HUES64 (cell line): ENCODE measurements around the gene ATP13A3.
"Not testable (repeated sequence)": the region's sequence is repeated elsewhere in the genome, so short reads cannot be mapped to it uniquely, and the experiment has no call there.

Experiments
- H3K27ac ChIP-seq: 2 replicates; pipeline ENCODE4 v1.7.0; 2013; ENCODE audit warnings: low read depth, low read length, inconsistent platforms
- H3K27me3 ChIP-seq: 2 replicates; pipeline ENCODE4 v1.6.1; 2013; ENCODE audit warnings: mild to moderate bottlenecking, low read length; ENCODE audit not compliant: insufficient read depth
- H3K36me3 ChIP-seq: 2 replicates; pipeline ENCODE4 v1.6.1; 2013; ENCODE audit warnings: mild to moderate bottlenecking, low read length; ENCODE audit not compliant: insufficient read depth
- H3K4me1 ChIP-seq: 2 replicates; pipeline ENCODE4 v1.6.1; 2013; ENCODE audit warnings: mild to moderate bottlenecking, low read length, moderate library complexity; ENCODE audit not compliant: insufficient read depth
- H3K4me3 ChIP-seq: 2 replicates; pipeline ENCODE4 v1.5.1; 2013; ENCODE audit warnings: mild to moderate bottlenecking, low read length, moderate library complexity
- H3K9ac ChIP-seq: 2 replicates; pipeline ENCODE4 v1.6.1; 2013; ENCODE audit warnings: mild to moderate bottlenecking, low read depth, low read length
- H3K9me3 ChIP-seq: 2 replicates; pipeline ENCODE4 v1.6.1; 2013; ENCODE audit warnings: low read depth, low read length; ENCODE audit not compliant: insufficient read depth
- WGBS: fragments of 150-250, 120-280 bp; methylation state at CpG from one replicate; pipeline ENCODE4 v1.1.7; 2013; ENCODE audit warnings: missing lambda C conversion rate; 5-methylcytosine and 5-hydroxymethylcytosine counted together

ATP13A3 gene

DNA sequence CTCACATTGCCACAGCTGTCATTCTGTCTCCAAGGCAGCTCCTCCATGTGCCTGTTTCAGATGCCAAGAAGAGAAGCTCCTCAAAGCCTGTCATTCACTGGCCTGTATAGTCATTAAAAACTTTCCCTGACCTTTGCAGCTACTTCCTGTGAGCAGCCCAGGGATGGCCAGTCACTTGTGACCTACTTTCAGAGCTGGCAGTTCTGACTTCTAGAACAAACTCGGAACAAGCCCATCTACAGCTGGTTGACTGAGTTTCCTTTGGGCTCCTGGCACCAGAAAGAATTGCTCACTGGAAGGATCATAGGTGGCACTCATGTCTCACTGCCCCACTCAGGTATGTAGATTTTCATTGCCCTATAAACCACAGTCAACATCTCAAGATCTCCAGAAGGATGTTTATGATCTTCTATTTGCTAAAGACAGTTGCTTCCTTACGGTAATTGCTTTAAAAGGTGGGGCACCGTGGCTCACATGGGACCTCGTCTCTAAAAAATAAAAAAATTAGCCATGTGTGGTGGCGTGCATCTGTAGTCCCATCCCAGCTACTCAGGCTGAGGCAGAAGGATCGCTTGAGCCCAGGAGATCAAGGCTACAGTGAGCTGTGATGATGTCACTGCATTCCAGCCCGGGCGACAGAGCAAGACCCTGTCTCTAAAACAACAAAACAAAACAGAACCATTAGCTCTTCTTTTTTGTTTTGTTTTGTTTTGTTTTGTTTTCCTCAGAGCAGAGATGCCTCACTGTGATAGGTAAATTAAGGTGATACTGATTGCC, 11.2 kb upstream of the ATP13A3 start:
- Histone ChIP-seq H3K9ac (no peak overlapping the region), H3K36me3 (no peaks in the 10 kb centered on the region), H3K27me3 (no peaks in the 10 kb centered on the region), H3K4me1 (0 out of 2 replicates have a peak, but pooled peaks cover 2% of the 10 kb centered on the region), H3K4me3 (no peak overlapping the region), H3K9me3 (no peaks in the 10 kb centered on the region), H3K27ac (no peak overlapping the region)
- WGBS: 92% methylated on average over 6 of the region's 8 CpGs

DNA sequence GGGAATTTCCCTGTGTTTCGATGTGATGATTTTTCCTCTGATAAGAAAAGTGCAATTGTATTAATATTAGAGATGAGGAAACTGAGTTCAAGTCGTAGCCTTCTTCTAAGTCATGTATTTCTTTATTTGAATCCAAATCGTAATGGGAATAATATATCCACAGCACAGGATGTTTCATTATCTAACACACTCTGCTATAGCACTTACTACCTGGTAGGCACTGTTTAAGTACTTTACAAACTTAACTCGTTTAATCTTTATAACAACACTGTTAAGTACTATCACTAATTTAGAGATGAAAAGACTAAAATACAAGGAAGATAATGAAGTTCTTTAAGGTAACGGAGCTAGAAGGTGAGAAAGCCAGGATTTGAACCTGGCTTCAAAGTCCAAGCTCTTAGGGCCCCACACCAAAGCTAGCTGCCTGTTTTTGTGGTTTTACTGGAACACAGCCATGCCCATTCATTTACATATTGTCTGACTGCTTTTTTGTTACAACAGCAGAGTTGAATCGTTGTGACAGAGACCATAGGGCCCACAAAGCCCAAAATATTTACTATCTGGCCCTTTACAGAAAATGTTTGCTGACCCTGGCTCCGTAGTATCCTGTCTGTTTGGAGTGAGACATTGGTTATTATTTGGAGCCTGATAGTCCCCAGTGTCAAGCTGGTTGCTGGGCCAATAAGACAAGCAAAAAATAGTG, 9.6 kb upstream of the ATP13A3 start:
- H3K27me3 ChIP-seq: no peaks in the 10 kb centered on the region
- H3K36me3 ChIP-seq: no peaks in the 10 kb centered on the region
- no peak overlapping the region for H3K4me3 ChIP-seq
- H3K27ac ChIP-seq: no peak overlapping the region
- H3K9me3 ChIP-seq: no peaks in the 10 kb centered on the region
- H3K4me1 ChIP-seq: 0 out of 2 replicates have a peak, but pooled peaks cover 2% of the 10 kb centered on the region
- WGBS: 79% methylated on average over 7 of the region's 7 CpGs
- H3K9ac ChIP-seq: no peak overlapping the region

DNA sequence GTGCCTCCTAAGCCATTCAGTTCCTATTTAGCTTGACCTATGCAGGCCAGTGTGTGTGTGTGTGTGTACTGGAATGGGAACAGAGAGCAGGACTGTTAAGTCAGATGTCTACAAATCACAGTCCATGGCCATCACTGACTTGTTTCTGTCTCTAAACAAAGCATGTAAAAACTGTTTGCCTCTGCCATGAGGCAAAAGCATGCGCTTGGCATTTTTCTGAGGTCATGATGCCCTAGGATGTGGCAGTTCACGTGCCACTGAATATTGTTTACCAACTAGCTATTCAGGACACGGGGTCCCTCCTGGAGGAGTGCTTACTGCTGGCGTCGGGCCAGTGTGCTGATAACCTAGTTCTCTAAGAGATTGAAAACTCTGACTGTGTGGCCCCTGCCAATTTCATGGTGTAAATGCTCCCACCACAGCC, 8.2 kb upstream of the ATP13A3 start:
- Histone ChIP-seq H3K9me3 (no peaks in the 10 kb centered on the region), H3K27ac (no peak overlapping the region), H3K9ac (no peak overlapping the region), H3K4me1 (0 out of 2 replicates have a peak, but pooled peaks cover 2% of the 10 kb centered on the region), H3K4me3 (no peak overlapping the region), H3K36me3 (no peaks in the 10 kb centered on the region), H3K27me3 (no peaks in the 10 kb centered on the region)
- WGBS: 92% methylated on average over 5 of the region's 5 CpGs

DNA sequence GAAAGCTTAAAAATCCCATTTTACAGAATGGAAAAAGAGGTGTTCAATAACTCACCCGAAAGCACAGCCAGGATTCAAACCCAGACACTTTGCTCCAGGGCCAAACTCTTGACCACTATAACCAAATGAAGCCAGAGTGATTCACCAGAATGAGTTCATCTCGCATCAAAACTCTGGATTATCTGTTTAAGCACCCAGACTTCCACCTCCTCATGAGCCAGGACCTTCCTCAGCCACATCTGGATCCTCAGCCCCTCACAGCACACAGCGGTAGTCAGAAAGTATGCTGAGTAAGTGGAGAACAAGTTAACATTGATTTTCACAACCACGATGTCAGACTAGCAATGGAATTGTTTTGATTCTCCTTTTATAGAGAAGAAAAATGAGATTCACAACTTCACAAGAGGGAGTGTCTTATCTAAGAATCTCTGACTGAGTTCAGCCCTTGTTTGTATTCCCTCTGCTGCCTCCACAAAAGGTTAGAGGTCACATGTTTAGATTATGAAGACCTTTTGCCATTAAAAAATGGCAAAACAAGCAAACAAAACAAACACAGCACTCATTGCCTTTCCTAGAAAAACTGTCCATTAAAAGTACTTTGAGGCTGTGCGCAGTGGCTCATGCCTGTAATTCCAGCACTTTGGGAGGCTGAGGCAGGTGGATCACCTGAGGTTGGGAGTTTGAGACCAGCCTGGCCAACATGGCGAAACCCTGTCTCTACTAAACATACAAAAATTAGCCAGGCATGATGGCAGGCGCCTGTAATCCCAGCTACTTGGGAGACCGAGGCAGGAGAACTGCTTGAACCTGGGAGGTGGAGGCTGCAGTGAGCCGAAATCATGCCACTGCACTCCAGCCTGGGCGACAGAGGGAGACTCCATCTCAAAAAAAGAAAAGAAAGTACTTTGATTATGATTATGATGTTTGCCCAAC, 7.5 kb upstream of the ATP13A3 start:
- H3K9ac ChIP-seq, H3K27me3 ChIP-seq, H3K27ac ChIP-seq, H3K4me3 ChIP-seq, H3K9me3 ChIP-seq, H3K36me3 ChIP-seq, H3K4me1 ChIP-seq: not testable (repeated sequence)
- 94% methylated on average over 9 of the region's 10 CpGs for WGBS

DNA sequence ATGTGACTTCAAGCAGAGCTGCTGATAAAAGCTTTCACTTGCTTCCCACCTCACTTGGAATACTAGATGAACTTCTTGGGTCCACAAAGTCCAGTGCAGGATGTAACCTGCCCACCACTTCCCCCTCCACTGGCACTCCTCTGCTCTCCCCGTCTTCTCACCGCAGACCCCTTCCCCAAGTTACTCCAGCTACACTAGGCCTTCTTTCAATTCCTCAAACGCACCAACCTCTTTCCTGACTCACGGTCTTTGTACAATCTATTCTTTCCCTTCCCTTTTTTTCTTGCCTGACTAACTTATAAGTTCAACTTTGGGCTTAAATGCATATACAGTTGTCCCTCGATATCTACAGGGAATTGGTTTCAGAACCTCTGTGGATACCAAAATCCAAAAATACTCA, 5.2 kb upstream of the ATP13A3 start:
- Histone ChIP-seq H3K9ac (no peak overlapping the region), H3K27ac (no peak overlapping the region), H3K4me3 (no peak overlapping the region), H3K4me1 (peaks cover 7% of the 10 kb centered on the region; the same call in 1 of the 2 replicates), H3K9me3 (no peaks in the 10 kb centered on the region), H3K27me3 (peaks cover 3% of the 10 kb centered on the region; the same call in 1 of the 2 replicates), H3K36me3 (no peaks in the 10 kb centered on the region)
- WGBS: 92% methylated on average over 5 of the region's 5 CpGs

DNA sequence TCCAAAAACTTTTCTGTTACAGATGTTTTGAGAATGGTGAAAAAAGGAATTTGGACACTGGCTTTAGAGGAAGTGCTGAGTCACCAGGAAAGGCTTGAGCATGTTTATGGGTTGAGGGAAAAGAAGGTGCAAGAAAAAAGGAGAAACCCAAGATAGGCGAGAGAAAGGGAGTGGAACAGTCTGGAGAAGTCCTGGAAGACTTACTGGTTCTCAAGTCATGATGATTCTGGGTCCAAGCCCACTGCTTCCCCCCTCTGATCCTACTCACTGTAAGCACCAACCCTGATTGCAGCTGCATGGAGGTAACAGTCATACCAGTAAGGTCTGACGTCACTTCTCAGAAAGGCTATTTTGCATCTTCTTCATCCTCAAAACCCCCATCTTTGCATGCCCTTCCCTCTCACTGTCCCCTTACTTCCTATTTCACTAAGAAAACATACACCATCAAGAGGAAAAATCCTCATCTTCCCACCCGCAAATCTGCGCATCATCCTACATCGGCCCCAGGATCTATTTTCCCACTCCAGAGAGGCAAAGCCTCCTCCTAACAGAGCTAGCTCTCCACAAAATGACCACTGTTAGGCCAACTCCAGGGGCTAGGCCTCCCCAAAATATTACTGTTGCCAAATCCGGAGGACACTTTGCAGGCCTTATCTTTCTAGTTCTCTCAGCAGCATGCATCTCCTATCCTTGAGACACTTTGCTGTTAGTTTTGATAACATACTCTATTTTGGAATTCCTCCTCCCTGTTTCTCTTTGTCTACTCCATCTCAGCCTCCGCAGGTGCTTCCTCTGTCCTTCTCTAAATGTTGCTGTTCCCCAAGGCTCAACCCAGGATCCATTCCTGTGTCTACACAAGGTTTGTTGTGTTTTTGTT, 3.2 kb upstream of the ATP13A3 start:
- 91% methylated on average over 7 of the region's 7 CpGs for WGBS
- Histone ChIP-seq H3K27ac (no peak overlapping the region), H3K9ac (no peak overlapping the region)

DNA sequence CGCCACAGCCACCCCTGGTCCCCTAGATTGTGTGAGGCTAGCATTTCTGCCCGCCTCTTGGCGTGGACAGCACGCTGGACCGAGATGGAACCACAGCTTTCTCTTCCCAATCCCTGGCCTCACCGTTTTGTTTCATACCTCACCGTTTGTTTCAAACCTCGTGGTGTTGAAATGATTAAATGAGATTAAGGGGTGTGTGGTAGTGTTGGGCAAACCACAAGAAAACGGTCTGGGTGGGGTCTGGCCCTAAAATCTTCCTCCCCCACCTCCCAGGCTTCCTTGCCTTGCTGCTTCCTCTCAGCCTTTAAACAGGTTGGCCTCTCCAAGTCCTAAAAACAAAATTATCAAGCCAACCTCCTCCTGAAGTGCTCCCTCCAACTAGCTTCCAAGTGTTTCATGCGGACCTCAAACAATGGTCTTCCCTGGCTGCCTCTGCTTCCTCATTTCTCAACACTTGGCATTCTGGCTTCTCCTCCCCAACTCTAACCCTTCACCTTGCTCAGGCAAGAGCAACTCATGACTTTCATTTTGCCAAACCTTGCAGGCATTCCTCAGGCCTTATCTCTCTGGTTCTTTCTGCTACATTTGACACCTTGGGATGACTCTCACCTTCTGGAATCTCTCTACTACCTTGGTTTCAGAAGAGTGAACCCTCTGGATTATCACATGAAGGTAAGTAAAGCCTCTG, 1.4 kb upstream of the ATP13A3 start:
- H3K27ac ChIP-seq: no peak overlapping the region
- H3K4me1 ChIP-seq: peaks cover 15% of the 10 kb centered on the region; the same call in 1 of the 2 replicates

More for the DNA sequence above, 3.2 kb upstream of the ATP13A3 start:
- H3K27me3 ChIP-seq: peaks cover 3% of the 10 kb centered on the region; the same call in 1 of the 2 replicates
- H3K4me3 ChIP-seq: no peak overlapping the region
- no peaks in the 10 kb centered on the region for H3K9me3 ChIP-seq
- H3K36me3 ChIP-seq: no peaks in the 10 kb centered on the region
- H3K4me1 ChIP-seq: peaks cover 14% of the 10 kb centered on the region; the same call in 1 of the 2 replicates

DNA sequence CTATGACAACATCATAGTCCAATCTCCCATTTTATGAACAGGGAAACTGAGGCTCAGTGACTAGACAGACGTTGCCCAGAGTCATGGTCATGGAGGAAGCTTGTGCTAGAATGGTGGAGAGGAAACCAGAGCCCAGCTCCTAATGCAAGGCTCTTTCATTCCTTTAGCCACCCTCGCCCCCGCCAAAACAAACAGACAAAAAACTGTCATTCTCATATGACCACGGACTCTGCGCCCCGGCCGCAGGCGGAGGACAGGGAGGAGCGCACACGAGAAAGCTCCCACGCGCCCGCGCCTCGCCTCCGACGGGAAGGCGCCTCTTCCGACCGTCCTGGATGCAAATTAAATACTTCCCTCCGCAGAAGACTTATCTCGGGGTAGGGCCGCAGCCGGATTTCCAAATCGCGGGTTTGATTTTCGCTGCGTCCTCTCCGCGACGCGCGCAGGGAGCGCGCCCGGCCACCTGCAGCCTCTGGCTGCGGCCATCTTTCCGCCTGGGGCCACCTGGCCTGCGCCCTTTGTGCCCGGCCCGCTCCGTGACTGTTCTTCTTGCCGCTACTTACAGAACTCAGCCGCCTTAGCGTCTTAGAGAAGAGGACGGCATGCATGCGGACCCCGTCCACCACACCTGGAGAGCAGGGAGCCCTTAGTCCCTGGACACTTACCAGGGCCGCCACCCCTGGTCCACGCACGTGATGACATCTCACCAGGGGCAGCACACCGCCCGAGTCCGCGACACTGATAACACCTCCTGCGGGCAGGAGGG, 670 bp upstream of the ATP13A3 start:
- Histone ChIP-seq H3K9ac (peak overlapping the region; percentile 52), H3K4me3 (peak overlapping the region; percentile 94), H3K4me1 (peaks cover 15% of the 10 kb centered on the region; the same call in 1 of the 2 replicates)

More for the DNA sequence above, 1.4 kb upstream of the ATP13A3 start:
- peaks cover 3% of the 10 kb centered on the region; the same call in 1 of the 2 replicates for H3K27me3 ChIP-seq
- no peaks in the 10 kb centered on the region for H3K9me3 ChIP-seq
- 88% methylated on average over 8 of the region's 10 CpGs for WGBS
- H3K36me3 ChIP-seq: peaks cover 11% of the 10 kb centered on the region
- H3K4me3 ChIP-seq: no peak overlapping the region
- no peak overlapping the region for H3K9ac ChIP-seq

DNA sequence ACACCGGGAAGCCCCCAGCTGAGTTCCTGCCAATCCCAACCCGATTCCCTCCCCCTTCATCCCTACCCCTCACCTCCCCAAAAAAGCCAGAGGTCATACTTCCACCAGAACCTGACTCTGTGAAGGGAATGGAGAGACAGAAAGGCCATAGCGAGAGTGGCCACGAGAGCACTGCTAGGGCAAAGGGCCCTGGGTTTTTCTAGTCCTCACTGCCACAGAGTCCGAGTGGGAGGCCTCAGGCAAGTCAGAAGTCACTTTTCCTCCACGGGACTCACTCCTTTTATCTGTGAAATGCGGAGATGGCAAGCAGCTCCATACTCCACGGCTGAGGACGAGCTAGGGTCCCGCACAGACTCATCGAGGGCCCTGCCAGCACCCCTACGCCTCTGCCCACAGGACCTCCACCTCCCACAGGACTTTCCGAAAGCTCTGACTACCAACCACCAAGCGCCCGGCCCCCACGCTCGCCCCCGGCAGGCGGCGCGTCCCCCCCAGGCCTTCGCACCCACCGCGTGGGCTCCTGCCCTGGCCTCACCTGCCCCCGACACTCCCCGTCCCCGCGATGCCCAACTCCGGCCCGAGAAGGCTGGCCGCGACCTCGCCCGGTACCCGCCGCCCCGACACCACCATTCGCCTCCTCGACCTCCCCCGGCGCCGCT, 792 bp downstream of the ATP13A3 start:
- peaks cover 15% of the 10 kb centered on the region; the same call in 1 of the 2 replicates for H3K4me1 ChIP-seq
- H3K27me3 ChIP-seq: peaks cover 3% of the 10 kb centered on the region; the same call in 1 of the 2 replicates
- no peaks in the 10 kb centered on the region for H3K9me3 ChIP-seq
- H3K9ac ChIP-seq: peak overlapping the region; percentile 83
- H3K27ac ChIP-seq: peak overlapping the region; percentile 35; the same call in 1 of the 2 replicates
- peaks cover 14% of the 10 kb centered on the region for H3K36me3 ChIP-seq
- peak overlapping the region; percentile 94 for H3K4me3 ChIP-seq
- under 1% methylated on average over 42 of the region's 42 CpGs for WGBS

More for the DNA sequence above, 670 bp upstream of the ATP13A3 start:
- 95% methylated on average over 56 of the region's 56 CpGs for WGBS
- Histone ChIP-seq H3K9me3 (no peaks in the 10 kb centered on the region), H3K36me3 (peaks cover 13% of the 10 kb centered on the region), H3K27me3 (peaks cover 3% of the 10 kb centered on the region; the same call in 1 of the 2 replicates), H3K27ac (no peak overlapping the region)
